H1 (cell line): ENCODE data around the gene ACAP3. TPM values are rescaled to one million over a fixed set of nuclear protein-coding genes. Genes with fewer than 3 reads are reported as not detected.
A peak's percentile ranks its signal among the peaks of the same experiment; 100 is the strongest.

Experiments
- BACH1 ChIP-seq: IDR thresholded peaks from 2 replicates; pipeline ENCODE4 v1.6.1; 2012; ENCODE audit warnings: low read length, improper control_type of control experiment
- CEBPB ChIP-seq: IDR thresholded peaks from 2 replicates; pipeline ENCODE4 v1.6.1; 2012; ENCODE audit warnings: low read depth, low read length
- CTBP2 ChIP-seq: IDR thresholded peaks from 2 replicates; pipeline ENCODE4 v1.7.0; 2011; ENCODE audit warnings: borderline replicate concordance, mild to moderate bottlenecking, moderate library complexity, mixed read lengths, low read length; ENCODE audit not compliant: insufficient read depth, insufficient read length
- EZH2 ChIP-seq: fragments of 200-600 bp; sonication (generic); IDR thresholded peaks from 2 replicates; pipeline ENCODE4 v1.7.1; 2012; ENCODE audit warnings: low read depth, mild to moderate bottlenecking, moderate library complexity, low read length, inconsistent platforms; ENCODE audit not compliant: severe bottlenecking
- JUN ChIP-seq: IDR thresholded peaks from 2 replicates; pipeline ENCODE4 v1.6.1; 2011; ENCODE audit warnings: low read depth, mild to moderate bottlenecking, improper control_type of control experiment, low read length
- NRF1 ChIP-seq: IDR thresholded peaks from 2 replicates; pipeline ENCODE4 v1.6.1; 2011; ENCODE audit warnings: mild to moderate bottlenecking, low read depth, low read length, improper control_type of control experiment
- POU5F1 ChIP-seq: IDR thresholded peaks from 2 replicates; pipeline ENCODE4 v1.6.1; 2011; ENCODE audit warnings: low read depth, mild to moderate bottlenecking, low read length, moderate library complexity
- RAD21 ChIP-seq, 2 experiments: IDR thresholded peaks in 1 of 2; conservative IDR thresholded peaks in 1 of 2; 2 replicates each; pipeline ENCODE4 v1.6.1; 2011; ENCODE audit warnings: low read depth in 2 of 2, low read length in 2 of 2, improper control_type of control experiment in 1 of 2, inconsistent platforms in 1 of 2, mild to moderate bottlenecking in 1 of 2, moderate library complexity in 1 of 2
- RFX5 ChIP-seq: IDR thresholded peaks from 2 replicates; pipeline ENCODE4 v1.6.1; 2011; ENCODE audit warnings: low read depth, low read length, improper control_type of control experiment, borderline replicate concordance
- SP1 ChIP-seq: IDR thresholded peaks from 2 replicates; pipeline ENCODE4 v1.6.1; 2011; ENCODE audit warnings: low read depth, low read length
- SRF ChIP-seq: IDR thresholded peaks from 2 replicates; pipeline ENCODE4 v1.6.1; 2011; ENCODE audit warnings: mild to moderate bottlenecking, low read depth, low read length, moderate library complexity
- polyA plus RNA-seq, 7 experiments: library from polyadenylated mRNA; depleted of rRNA in 3 of 7; stranded (reverse) in 5 of 7; unstranded in 2 of 7; fragments of >200 nt in 5 of 7; fragments of 200-250 nt in 2 of 7; gene quantifications; 1 replicate in 5 of 7; 2 replicates in 1 of 7; 4 replicates in 1 of 7; pipeline versions ENCODE4 v1.2.1 to v1.2.3, GENCODE V29; 2011 to 2013; ENCODE audit warnings: missing spikeins in 2 of 7, mixed read lengths in 2 of 7
- total RNA-seq: library from RNA; stranded (reverse); fragmentation: NEBNext Ultra II Directional; extraction: Animal tissue kit (Norgen Biotek cat#: 25700); gene quantifications from 2 replicates; pipeline ENCODE4 v1.2.1, GENCODE V29; 2021

The ACAP3 gene
- total and polyA plus RNA-seq, 2 of the 8 experiments (the other 6 are each of a cell fraction or from before 2014, with no cell fraction given), result 14.8 to 28.3 TPM

DNA sequence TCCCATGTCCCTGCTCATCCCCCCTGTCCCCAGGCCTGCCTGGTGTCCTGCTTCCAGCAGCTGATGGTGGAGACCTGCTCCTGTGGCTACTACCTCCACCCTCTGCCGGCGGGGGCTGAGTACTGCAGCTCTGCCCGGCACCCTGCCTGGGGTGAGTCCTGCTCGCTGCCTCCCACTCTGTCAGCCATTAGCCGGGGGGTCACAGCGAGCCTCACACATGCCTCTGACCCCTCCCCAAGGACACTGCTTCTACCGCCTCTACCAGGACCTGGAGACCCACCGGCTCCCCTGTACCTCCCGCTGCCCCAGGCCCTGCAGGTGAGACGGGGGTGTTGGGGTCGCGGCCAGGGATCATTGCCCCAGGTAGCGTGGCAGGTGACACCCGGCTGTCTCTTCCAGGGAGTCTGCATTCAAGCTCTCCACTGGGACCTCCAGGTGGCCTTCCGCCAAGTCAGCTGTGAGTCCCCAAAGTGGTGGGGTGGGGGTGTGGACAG, 17.4 kb downstream of the ACAP3 start (continued):
- TF ChIP-seq RAD21 (IDR thresholded peaks at IDR 0.05 in 1 of 2, conservative IDR thresholded peaks at IDR 0.05 in 1 of 2; ENCODE audit: low read depth in 2 of 2, low read length in 2 of 2) (peak; percentile 52 to 62), BACH1 (peak; percentile 81), RFX5 (no peak), CTBP2 (no peak), EZH2 (no peak), POU5F1 (no peak), SP1 (no peak), SRF (no peak), JUN (no peak), NRF1 (no peak), CEBPB (no peak)
